Breast epithelium (tissue), 4 donors: ENCODE data around the gene MAP3K3. TPM values are rescaled to one million over a fixed set of nuclear protein-coding genes. Genes with fewer than 3 reads are reported as not detected.
A peak's percentile ranks its signal among the peaks of the same experiment; 100 is the strongest.
"Not testable (repeated sequence)": the region's sequence is repeated elsewhere in the genome, so short reads cannot be mapped to it uniquely, and the experiment has no call there.

Source experiments
- DNase-seq, 2 donors: peaks; one replicate each; pipeline ENCODE4 v3.0.0-alpha.2; 2019; ENCODE audit warnings: low spot score in 2 of 2
- H3K27ac ChIP-seq, 2 donors: fragments of 200-600 bp; sonication (generic) in 1 of 2; one replicate each; pipeline ENCODE4 v1.5.1; 2016 to 2019; ENCODE audit warnings: mild to moderate bottlenecking in 1 of 2
- H3K27me3 ChIP-seq, 2 donors: fragments of 200-600 bp; sonication (generic) in 1 of 2; one replicate each; pipeline versions ENCODE4 v1.5.1 to v1.6.0; 2017 to 2019; ENCODE audit warnings: control low read depth in 1 of 2, mild to moderate bottlenecking in 1 of 2
- H3K36me3 ChIP-seq: fragments of 200-600 bp; one replicate; pipeline ENCODE4 v1.5.1; 2019
- H3K4me1 ChIP-seq, 2 donors: fragments of 200-600 bp; sonication (generic); one replicate each; pipeline ENCODE4 v1.5.1; 2016 to 2019; ENCODE audit warnings: control low read depth in 1 of 2
- H3K4me3 ChIP-seq, 3 donors: fragments of 200-600 bp; sonication (generic); 1 replicate in 2 of 3; 2 replicates in 1 of 3; pipeline ENCODE4 v1.5.1; 2016 to 2019; ENCODE audit warnings: mild to moderate bottlenecking in 3 of 3, moderate library complexity in 2 of 3
- H3K9me3 ChIP-seq, 2 donors: fragments of 200-600 bp; sonication (generic) in 1 of 2; one replicate each; pipeline ENCODE4 v1.5.1; 2016 to 2019; ENCODE audit warnings: control low read depth in 1 of 2
- POLR2A ChIP-seq: fragments of 450-650 bp; IDR thresholded peaks from one replicate; pipeline ENCODE4 v1.6.1; 2016; ENCODE audit warnings: antibody characterized with exemption, mild to moderate bottlenecking, moderate library complexity
- POLR2AphosphoS5 ChIP-seq, 3 donors: sonication (generic); formaldehyde crosslinking; IDR thresholded peaks; one replicate each; pipeline ENCODE4 v1.6.1; 2017; ENCODE audit warnings: antibody characterized with exemption in 3 of 3
- intact Hi-C: fragments of 100-400 bp; cut with DNase I; formaldehyde crosslinking; loops from one replicate; pipeline ENCODE4 v1.15.1; 2023; ENCODE audit warnings: low total_unique reads
- total RNA-seq, 3 donors: library from RNA; depleted of rRNA; stranded (reverse); fragments of >200 nt; gene quantifications; one replicate each; pipeline ENCODE4 v1.1.0, GENCODE V29; 2016
- TF ChIP-seq, protein P1 (sequence below), 3 donors: fragments of 450-650 bp; IDR thresholded peaks; one replicate each; pipeline ENCODE4 v1.5.1; 2016 to 2017; ENCODE audit warnings: antibody characterized with exemption in 3 of 3, mild to moderate bottlenecking in 3 of 3, moderate library complexity in 3 of 3

MAP3K3 gene
- total RNA-seq, 3 donors from 2014 or later, result 44.9 to 60.0 (median 47.9) TPM

DNA sequence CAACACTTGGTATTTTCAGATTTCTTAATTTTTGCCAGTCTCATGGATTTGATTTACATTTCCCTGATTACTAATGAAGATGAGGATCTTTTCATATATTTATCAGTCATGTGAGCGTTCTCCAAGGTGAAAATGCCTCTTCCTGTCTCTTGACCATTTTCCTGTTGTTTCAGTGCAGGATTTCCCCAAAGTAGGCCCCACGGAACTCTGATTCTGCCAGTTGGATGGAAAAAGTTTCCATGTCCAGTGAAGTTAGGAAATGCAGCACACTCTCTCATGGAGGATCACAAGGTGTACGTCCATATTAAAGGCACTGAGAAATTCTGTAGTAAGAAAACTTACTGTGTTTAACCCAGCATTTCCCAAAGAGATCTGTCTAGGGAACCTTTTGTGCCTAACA, 94.2 kb downstream of the MAP3K3 start:
- Histone ChIP-seq H3K9me3 (no peaks in the 10 kb centered on the region), H3K27me3 (no peaks in the 10 kb centered on the region), H3K4me3 (no peak overlapping the region), H3K4me1 (no peaks in the 10 kb centered on the region), H3K27ac (no peak overlapping the region), H3K36me3 (peaks cover 4% of the 10 kb centered on the region)
- DNase-seq, result no peak
- TF ChIP-seq POLR2A (no peak), POLR2AphosphoS5 (IDR thresholded peaks at IDR 0.05) (no peak)
- TF ChIP-seq, protein P1, sequence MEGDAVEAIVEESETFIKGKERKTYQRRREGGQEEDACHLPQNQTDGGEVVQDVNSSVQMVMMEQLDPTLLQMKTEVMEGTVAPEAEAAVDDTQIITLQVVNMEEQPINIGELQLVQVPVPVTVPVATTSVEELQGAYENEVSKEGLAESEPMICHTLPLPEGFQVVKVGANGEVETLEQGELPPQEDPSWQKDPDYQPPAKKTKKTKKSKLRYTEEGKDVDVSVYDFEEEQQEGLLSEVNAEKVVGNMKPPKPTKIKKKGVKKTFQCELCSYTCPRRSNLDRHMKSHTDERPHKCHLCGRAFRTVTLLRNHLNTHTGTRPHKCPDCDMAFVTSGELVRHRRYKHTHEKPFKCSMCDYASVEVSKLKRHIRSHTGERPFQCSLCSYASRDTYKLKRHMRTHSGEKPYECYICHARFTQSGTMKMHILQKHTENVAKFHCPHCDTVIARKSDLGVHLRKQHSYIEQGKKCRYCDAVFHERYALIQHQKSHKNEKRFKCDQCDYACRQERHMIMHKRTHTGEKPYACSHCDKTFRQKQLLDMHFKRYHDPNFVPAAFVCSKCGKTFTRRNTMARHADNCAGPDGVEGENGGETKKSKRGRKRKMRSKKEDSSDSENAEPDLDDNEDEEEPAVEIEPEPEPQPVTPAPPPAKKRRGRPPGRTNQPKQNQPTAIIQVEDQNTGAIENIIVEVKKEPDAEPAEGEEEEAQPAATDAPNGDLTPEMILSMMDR (IDR thresholded peaks at IDR 0.05), result no peak
- intact Hi-C loops, result no loop called here

DNA sequence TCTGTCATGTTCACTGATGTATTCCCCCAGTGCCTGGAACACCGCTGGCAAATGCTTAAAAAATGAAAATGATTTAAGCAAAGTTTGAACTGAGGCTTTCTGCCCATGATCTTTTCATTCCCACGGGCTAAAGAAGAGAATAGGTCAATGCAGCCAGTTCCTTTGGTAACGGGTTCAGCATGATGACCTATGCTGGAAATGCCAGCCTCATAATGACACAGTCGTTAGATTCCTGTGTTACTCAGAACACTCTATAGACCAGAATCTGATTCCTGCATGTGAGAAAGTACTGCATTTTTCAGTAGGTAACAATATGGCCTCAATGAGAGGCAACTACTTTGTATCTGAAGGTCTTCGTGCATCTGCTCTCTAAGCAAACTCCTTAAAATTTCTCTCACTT, 96.8 kb downstream of the MAP3K3 start:
- H3K36me3 ChIP-seq, result no peaks in the 10 kb centered on the region
- no peak for TF ChIP-seq POLR2A
- TF ChIP-seq POLR2AphosphoS5 (IDR thresholded peaks at IDR 0.05), result no peak
- no peaks in the 10 kb centered on the region for H3K4me1 ChIP-seq
- intact Hi-C loops, result no loop called here
- no peak overlapping the region for H3K27ac ChIP-seq
- DNase-seq, result no peak
- no peaks in the 10 kb centered on the region for H3K9me3 ChIP-seq
- no peaks in the 10 kb centered on the region for H3K27me3 ChIP-seq
- no peak overlapping the region for H3K4me3 ChIP-seq

DNA sequence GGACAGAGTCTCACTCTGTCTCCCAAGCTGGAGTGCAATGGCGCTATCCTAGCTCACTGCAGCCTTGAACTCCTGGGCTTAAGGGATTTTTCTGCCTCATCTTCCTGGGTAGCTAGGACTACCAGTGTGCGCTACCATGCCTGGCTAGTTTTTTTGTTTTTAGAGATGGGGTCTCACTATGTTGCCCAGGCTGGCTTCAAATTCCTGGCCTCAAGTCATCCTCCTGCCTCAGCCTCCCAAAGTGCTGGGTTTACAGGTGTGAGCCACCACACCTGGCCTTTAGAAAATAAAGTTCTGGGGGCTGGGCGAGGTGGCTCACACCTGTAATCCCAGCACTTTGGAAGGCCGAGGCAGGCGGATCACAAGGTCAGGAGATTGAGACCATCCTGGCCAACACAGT, 98.0 kb downstream of the MAP3K3 start:
- H3K4me3 ChIP-seq, H3K27ac ChIP-seq, H3K9me3 ChIP-seq, H3K4me1 ChIP-seq, H3K36me3 ChIP-seq, H3K27me3 ChIP-seq, intact Hi-C loops, DNase-seq: not testable (repeated sequence)

- intact Hi-C loops, result no loop called here
- Histone ChIP-seq H3K4me1 (no peaks in the 10 kb centered on the region), H3K27ac (no peak overlapping the region), H3K36me3 (no peaks in the 10 kb centered on the region), H3K9me3 (no peaks in the 10 kb centered on the region), H3K27me3 (no peaks in the 10 kb centered on the region), H3K4me3 (no peak overlapping the region)
- no peak for DNase-seq
- TF ChIP-seq, protein P1 (IDR thresholded peaks at IDR 0.05), result no peak
- TF ChIP-seq POLR2AphosphoS5 (IDR thresholded peaks at IDR 0.05), result no peak
- TF ChIP-seq POLR2A, result no peak
Observed at GRCh38 chr17:63722403-63722802, 100.2 kb downstream of the MAP3K3 start.

DNA sequence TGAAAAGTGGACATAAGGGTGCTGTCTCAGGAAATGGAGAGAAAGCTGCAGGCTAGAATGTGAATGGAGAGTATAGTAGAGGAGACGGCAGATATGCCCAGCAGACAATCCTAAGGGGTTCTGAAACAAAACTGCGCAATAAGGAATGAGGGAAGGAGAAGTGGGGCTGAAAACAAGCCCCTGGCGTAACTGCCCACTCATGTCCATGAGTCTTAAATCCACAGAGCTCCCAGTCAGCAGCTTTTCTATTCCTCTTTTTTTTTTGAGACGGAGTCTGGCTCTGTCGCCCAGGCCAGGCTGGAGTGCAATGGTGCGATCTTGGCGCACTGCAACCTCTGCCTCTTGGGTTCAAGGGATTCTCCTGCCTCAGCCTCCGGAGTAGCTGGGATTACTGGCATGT, 113.5 kb downstream of the MAP3K3 start:
- Histone ChIP-seq H3K4me1 (no peaks in the 10 kb centered on the region), H3K36me3 (no peaks in the 10 kb centered on the region), H3K27me3 (no peaks in the 10 kb centered on the region), H3K27ac (no peak overlapping the region), H3K4me3 (no peak overlapping the region), H3K9me3 (no peaks in the 10 kb centered on the region)
- intact Hi-C loops, result no loop called here
- no peak for DNase-seq
- TF ChIP-seq POLR2A (no peak), POLR2AphosphoS5 (IDR thresholded peaks at IDR 0.05) (no peak)
- TF ChIP-seq, protein P1 (IDR thresholded peaks at IDR 0.05), result no peak

- H3K27ac ChIP-seq, result peak overlapping the region; percentile 95 to 98
- TF ChIP-seq POLR2AphosphoS5 (IDR thresholded peaks at IDR 0.05) (no peak), POLR2A (no peak)
- TF ChIP-seq, protein P1 (IDR thresholded peaks at IDR 0.05), result no peak
- DNase-seq, result no peak
- no peaks in the 10 kb centered on the region for H3K27me3 ChIP-seq
- H3K4me3 ChIP-seq, result peak overlapping the region; percentile 82 to 90 (median 83)
- intact Hi-C loops, result no loop called here
- H3K36me3 ChIP-seq, result no peaks in the 10 kb centered on the region
- H3K4me1 ChIP-seq, result no peaks in the 10 kb centered on the region
- no peaks in the 10 kb centered on the region for H3K9me3 ChIP-seq
Observed at GRCh38 chr17:63740464-63741142, 118.4 kb downstream of the MAP3K3 start.
